22Rv1 (cell line): ENCODE data around the gene MAP3K7CL.

Experiments used
- CTCF ChIP-seq: fragments of 450-650 bp; IDR thresholded peaks from 2 replicates; pipeline ENCODE4 v1.5.1; 2017; ENCODE audit warnings: mild to moderate bottlenecking
- ZFX ChIP-seq: fragments of 450-650 bp; IDR thresholded peaks from 2 replicates; pipeline ENCODE4 v1.6.1; 2017; ENCODE audit warnings: antibody characterized with exemption, borderline replicate concordance

DNA sequence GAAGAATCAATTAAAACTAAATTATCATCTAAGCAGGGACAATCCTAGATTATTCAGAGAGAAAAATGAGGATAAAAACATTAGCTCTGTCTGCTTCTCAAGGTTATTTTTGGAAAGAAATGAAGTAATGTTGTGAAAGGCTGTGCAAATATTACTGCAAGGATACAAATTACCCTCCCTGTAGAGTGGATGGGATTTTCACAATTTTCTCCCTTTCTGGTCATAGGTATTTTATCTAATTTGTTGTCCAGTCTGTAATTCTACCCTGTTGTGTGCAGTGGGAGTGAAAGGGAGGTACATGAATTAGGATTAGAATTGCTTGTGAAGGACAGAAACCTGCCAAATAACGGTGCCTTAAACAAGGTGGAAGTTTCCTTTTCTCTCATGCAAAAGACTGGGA is 54.7 kb downstream of the MAP3K7CL start:
- no peak for TF ChIP-seq CTCF
- TF ChIP-seq ZFX, result no peak
